Iris pigment epithelial cell (primary cell): ENCODE data around the gene KCND2.
"Not testable (repeated sequence)": the region's sequence is repeated elsewhere in the genome, so short reads cannot be mapped to it uniquely, and the experiment has no call there.

Source experiments
- DNase-seq: peaks from one replicate; pipeline ENCODE4 v3.0.0-alpha.2; 2011; ENCODE audit warnings: low read depth

The KCND2 gene

GRCh38 chr7:120272701-120273475, at the start of gene KCND2:
KCND2 (plus strand) TSS chr7:120273175.
- no peak for DNase-seq

GRCh38 chr7:120226188-120226587, 46.8 kb upstream of the KCND2 start:
- DNase-seq = no peak

- no peak for DNase-seq
These were observed 45.7 kb upstream of the KCND2 start for GRCh38 chr7:120227255-120227654.

DNA sequence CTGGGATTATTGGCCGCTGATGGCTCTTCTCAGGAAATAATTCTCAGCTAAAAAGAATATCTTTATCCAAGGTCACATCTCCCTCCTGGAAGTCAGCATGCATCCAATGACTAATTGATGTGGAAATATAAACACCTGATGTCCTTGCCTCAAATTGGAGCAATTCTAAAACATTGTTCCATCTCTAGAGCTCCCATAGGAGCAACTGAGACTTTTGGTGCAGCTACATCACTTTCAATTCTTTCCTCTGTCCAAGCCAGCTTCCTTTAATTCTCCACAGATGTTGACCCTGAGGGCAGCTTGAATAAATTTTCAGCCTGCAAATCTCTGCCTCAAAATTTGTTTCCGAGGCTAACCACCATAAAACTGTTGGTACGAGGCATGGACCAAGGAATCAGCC, 43.9 kb upstream of the KCND2 start:
- DNase-seq = no peak

GRCh38 chr7:120233338-120233737, 39.6 kb upstream of the KCND2 start:
- DNase-seq = no peak

- DNase-seq = not testable (repeated sequence)
These were observed 32.6 kb upstream of the KCND2 start for GRCh38 chr7:120240350-120240749.

DNA sequence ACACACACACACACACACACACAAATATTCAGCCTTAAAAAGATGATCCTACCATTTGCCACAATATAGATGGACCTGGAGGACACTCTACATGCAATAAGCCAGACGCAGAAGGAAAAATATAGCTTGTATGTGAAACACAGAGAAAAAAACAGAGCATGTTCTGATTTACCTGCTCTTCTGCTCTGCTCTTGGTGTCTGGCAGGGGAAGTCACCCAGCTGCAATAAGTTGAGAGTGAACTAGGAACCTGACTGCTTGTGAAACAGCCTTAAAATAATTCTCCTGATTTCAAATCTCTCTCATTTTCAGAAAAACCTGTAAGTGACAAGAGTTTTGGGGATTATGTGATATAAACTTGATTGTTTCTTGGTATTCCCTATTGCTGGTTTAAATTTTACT, 31.0 kb upstream of the KCND2 start:
- DNase-seq = no peak

GRCh38 chr7:120254845-120255244, 18.1 kb upstream of the KCND2 start:
- no peak for DNase-seq

DNA sequence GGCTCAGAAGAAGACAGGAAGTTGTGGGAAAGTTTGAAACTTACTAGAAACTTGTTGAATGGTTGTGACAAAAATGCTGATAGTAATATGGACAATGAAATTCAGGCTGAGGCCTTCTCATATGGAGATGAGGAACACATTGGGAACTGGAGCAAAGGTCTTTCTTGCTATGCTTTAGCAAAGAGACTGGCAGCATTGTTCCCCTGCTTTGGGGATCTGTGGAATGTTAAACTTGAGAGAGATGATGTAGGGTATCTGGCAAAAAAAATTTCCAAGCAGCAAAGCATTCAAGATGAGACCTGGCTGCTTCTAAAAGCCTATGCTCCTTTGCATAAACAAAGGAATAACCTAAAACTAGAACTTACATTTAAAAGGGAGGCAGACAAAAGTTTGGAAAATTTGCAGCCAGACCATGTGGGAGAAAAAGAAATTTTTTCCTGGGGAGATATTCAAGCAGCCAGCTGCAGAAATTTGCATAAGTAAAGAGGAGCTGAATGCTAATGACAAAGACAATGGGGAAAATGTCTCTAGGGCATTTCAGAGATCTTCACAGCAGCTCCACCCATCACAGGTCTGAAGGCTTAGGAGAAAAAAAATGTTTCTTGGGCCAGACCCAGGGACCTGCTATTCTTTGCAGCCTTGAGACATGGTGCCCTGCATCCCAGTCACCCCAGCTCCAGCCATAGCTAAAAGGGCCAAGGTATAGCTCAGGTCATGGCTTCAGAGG, 16.5 kb upstream of the KCND2 start:
- no peak for DNase-seq

- peak; percentile 44 for DNase-seq
These were observed 13.6 kb upstream of the KCND2 start for GRCh38 chr7:120259386-120259785.

DNA sequence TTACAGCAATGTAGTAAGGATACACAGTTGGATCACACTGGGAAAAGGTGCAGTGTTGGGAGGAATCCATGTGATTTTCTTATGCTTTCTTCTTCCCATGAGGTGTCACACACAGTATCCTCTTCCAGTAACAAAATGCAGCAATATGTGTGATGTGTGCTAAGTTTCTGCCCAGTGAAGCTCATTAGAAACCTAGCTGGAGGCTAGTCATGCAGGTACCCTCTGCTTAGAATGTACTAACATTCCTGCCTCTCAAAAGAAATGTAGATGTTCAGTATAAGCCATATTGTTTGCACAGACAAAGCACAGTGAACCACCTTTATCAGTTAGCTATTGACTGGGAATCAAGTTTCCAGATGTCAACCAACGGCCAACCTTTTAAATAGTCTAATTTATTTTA, 12.9 kb upstream of the KCND2 start:
- no peak for DNase-seq

DNA sequence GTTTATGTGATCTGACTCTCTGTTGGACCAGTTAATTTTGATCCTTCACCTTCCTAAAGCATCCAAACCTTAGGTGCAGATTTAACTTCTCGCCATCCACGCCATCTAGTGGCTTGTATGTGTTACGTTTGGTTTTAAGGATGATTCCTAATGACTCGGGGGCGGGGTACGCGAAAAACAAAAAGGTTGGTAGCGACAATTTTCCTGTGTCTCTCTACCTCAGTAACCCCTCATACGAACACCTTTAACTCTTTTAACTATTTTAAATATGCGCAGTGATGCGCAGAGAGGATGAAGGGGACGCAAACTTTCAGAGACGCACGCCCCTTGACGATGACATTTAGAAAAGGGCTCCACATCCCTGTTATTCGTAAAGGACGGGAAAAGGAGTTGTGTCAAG, 714 bp upstream of the KCND2 start:
- peak; percentile 55 for DNase-seq

DNA sequence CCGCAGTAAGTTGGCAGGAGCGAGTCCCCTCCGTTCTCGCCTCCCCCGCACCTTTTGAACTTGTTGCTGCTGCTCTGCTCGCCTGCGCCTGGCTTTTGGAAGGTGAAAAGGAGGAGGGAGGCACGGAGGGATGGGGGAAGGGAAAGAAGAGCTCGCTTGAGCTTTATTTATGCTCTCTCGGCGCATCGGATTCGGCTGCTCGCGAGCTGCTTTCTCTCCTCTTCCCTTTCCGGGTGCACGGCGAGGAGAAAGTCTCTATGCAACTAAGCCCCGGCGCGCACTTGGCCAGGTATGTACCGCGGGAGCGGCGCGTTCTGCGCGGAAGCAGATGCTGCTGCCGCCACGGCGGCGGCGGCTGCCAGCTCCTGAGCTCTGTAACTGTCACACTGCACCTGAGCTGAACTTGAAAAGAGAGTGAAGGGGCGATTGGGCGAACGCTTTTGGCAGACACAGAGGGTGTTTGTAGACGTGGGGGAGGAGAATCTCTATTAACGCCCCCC, 551 bp downstream of the KCND2 start:
- peak; percentile 19 for DNase-seq

- no peak for DNase-seq
These were observed 1.5 kb downstream of the KCND2 start for GRCh38 chr7:120274482-120274881.

DNA sequence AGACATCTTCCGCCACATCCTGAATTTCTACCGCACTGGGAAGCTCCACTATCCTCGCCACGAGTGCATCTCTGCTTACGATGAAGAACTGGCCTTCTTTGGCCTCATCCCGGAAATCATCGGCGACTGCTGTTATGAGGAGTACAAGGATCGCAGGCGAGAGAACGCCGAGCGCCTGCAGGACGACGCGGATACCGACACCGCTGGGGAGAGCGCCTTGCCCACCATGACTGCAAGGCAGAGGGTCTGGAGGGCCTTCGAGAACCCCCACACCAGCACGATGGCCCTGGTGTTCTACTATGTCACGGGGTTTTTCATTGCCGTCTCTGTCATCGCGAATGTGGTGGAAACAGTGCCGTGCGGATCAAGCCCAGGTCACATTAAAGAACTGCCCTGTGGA, 1.9 kb downstream of the KCND2 start:
- DNase-seq = no peak

GRCh38 chr7:120276720-120277119, 3.7 kb downstream of the KCND2 start:
- no peak for DNase-seq

DNA sequence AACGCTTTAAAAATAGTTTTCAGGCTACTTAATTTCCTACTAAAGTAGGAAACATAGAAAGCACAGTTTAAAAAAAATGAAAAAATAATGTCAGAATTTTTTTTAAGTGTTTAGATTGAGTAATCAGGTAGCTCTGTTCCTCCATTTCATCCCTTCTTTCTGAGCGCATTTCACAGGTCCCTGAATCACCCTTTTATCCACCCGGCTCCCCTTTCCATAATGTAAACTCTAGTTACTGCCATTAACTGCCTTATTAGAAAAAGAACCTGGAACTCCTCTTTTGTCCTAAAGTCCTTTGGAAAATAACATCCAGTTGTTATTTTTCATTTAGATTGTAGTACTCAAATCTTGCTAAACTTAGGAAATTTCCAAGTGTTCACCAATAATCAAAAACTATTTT, 5.8 kb downstream of the KCND2 start:
- DNase-seq = no peak

DNA sequence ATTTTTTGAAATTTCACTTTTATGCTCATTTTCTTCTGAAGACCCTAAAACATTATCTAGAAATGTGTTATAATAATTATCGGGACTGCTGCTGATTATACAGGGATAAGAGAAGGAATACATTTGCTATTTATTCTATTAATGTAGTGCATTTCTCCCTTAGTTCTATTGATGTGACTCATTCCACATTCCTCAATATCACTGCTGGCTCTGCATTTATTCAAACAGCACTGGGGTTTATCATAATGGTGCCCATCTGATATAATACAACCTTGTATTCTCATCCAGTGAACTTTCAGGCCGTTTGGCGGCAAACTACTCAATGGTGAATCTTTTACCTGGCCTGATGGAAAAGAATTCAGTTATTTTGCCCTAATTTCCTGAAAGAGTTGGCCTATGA, 7.8 kb downstream of the KCND2 start:
- DNase-seq = peak; percentile 10

DNA sequence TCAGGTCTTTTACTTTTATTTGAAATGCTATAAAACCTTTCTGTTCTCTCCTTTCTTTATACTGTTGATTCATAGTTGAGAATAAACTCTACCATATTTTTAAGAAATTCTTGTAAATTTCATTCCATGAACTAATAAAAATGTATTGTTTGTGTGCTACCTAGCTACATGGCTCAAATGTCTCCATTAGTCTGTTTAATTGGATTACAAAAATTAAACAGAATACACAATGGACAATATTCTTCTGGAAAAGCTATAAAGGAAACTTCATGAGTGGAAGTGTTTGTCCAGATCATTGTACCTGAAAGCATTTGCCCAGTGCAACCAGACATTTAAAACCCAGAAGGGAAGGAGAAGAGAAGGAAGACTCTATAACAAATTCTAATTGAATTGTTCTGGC, 20.1 kb downstream of the KCND2 start:
- no peak for DNase-seq

- DNase-seq = no peak
These were observed 29.2 kb downstream of the KCND2 start for GRCh38 chr7:120302190-120302589.

- no peak for DNase-seq
These were observed 30.1 kb downstream of the KCND2 start for GRCh38 chr7:120303105-120303504.

DNA sequence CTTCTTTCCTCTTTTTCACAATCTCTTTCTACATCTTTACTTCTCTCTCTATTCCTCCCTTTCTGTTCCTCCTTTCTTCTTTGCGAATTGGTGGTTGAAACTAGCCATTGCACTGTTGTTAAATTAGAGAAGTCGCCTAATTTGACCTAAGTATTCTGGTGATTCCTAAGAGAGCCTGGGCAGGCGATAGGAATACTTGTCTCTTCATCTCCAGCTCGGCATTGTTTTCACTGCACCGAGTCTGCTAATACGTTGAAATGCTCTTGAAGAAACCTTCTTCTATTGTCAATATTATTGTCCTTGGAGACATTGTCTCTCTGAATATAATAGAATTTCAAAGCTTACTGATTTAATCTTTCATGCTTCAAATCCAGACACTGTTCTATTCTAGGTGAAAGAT, 31.7 kb downstream of the KCND2 start:
- DNase-seq = no peak

DNA sequence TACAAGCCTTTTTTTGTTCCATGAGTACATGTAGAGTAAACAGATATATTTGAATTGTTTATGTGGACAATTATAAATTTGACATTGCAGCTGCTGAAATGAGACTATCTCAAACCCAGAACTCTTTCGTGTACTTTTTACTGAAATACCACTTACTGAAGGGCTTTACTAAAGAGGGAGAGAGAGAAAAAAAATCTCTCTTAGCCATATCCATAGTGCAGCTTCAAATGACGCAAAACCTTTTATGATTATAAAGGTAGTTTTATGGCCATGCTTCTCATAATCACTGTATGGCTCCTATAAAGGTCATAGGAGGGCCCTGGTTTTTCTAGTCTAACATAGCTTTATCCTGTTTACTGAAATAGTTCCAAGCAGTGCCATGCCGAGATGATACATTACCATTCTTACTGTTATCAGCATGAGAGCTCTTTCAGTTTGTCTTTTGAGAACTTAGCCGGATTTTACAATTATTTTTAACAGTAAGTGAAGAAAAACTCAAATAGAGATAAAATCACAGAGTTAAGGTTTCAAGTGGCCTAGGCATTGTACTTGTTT, 35.1 kb downstream of the KCND2 start:
- DNase-seq = no peak
